Measurements from ENCODE around the gene ATP5F1D.

The ATP5F1D gene

GRCh38 chr19:1220976-1221903 lies 20.3 kb upstream of the ATP5F1D start:
- no peak for DNase-seq

GRCh38 chr19:1221904-1222255 lies 19.7 kb upstream of the ATP5F1D start:
- DNase-seq: no peak

GRCh38 chr19:1222394-1222793 lies 19.2 kb upstream of the ATP5F1D start:
- no peak for DNase-seq

GRCh38 chr19:1223018-1223855 lies 18.3 kb upstream of the ATP5F1D start:
- peak; percentile 19 for DNase-seq

GRCh38 chr19:1224047-1224825 lies 17.3 kb upstream of the ATP5F1D start:
- DNase-seq: no peak

- no peak for DNase-seq
Observed at GRCh38 chr19:1224847-1225246, 16.7 kb upstream of the ATP5F1D start.

- no peak for DNase-seq
Observed at GRCh38 chr19:1225440-1226226, 15.9 kb upstream of the ATP5F1D start.

GRCh38 chr19:1226227-1226518 lies 15.4 kb upstream of the ATP5F1D start:
- DNase-seq: no peak

- no peak for DNase-seq
Observed at GRCh38 chr19:1226522-1227303, 14.8 kb upstream of the ATP5F1D start.

GRCh38 chr19:1227304-1228054 lies 14.1 kb upstream of the ATP5F1D start:
- no peak for DNase-seq

- no peak for DNase-seq
Observed at GRCh38 chr19:1228161-1228957, 13.2 kb upstream of the ATP5F1D start.

- no peak for DNase-seq
Observed at GRCh38 chr19:1229056-1229923, 12.3 kb upstream of the ATP5F1D start.

- DNase-seq: no peak
Observed at GRCh38 chr19:1229924-1230782, 11.4 kb upstream of the ATP5F1D start.

GRCh38 chr19:1230783-1231489 lies 10.6 kb upstream of the ATP5F1D start:
- DNase-seq: no peak

GRCh38 chr19:1231729-1232637 lies 9.6 kb upstream of the ATP5F1D start:
- no peak for DNase-seq

- peak; percentile 33 for DNase-seq
Observed at GRCh38 chr19:1232652-1233072, 8.9 kb upstream of the ATP5F1D start.

Measured in MV-4-11 (cell line).